HEK293 (cell line): ENCODE measurements around the gene CMBL.
A peak's percentile ranks its signal among the peaks of the same experiment; 100 is the strongest.

Experiments used
- CTCF ChIA-PET: fragments of 350-600 bp; formaldehyde crosslinking; extraction: SDS; loops from one replicate; lab custom pipeline; 2021; ENCODE audit warnings: antibody characterized with exemption; lab: Yijun Ruan, JAX
- POLR2A ChIA-PET: fragments of 300-600 bp; formaldehyde crosslinking; extraction: SDS; loops from one replicate; lab custom pipeline; 2020; ENCODE audit warnings: antibody characterized with exemption, inconsistent platforms; lab: Yijun Ruan, JAX
- H3K27ac ChIP-seq: fragments of 200-500 bp; sonication (Bioruptor generic); 2 replicates; pipeline ENCODE4 v1.5.1; 2014; ENCODE audit warnings: low read depth, low read length, control low read depth, inconsistent platforms; ENCODE audit errors: extremely low read depth
- H3K36me3 ChIP-seq, 2 experiments: fragments of 200-500 bp in 1 of 2; sonication (Bioruptor generic) in 1 of 2; 1 replicate in 1 of 2; 2 replicates in 1 of 2; pipeline ENCODE4 v1.5.1; 2014 to 2017; ENCODE audit warnings: inconsistent platforms in 2 of 2, low read length in 2 of 2; ENCODE audit not compliant: control insufficient read depth in 2 of 2, insufficient read depth in 1 of 2
- H3K4me1 ChIP-seq: fragments of 200-500 bp; sonication (Bioruptor generic); 2 replicates; pipeline ENCODE4 v1.5.1; 2014; ENCODE audit warnings: mild to moderate bottlenecking, low read length, inconsistent platforms; ENCODE audit not compliant: control insufficient read depth, insufficient read depth
- H3K4me3 ChIP-seq: 2 replicates; pipeline ENCODE4 v1.5.1; 2011; ENCODE audit warnings: low read depth, mild to moderate bottlenecking, control low read depth, low read length, moderate library complexity
- H3K9me3 ChIP-seq: fragments of 200-500 bp; sonication (Bioruptor generic); 2 replicates; pipeline ENCODE4 v1.5.1; 2014; ENCODE audit warnings: low read depth, low read length, inconsistent platforms; ENCODE audit not compliant: control insufficient read depth, insufficient read depth
- EGR2 ChIP-seq: fragments of 450-650 bp; formaldehyde crosslinking; IDR thresholded peaks from 2 replicates; pipeline ENCODE4 v1.5.1; 2016; ENCODE audit warnings: low read depth, missing biosample characterization, missing genetic modification characterization
- GFI1B ChIP-seq: fragments of 450-650 bp; formaldehyde crosslinking; IDR thresholded peaks from 2 replicates; pipeline ENCODE4 v1.5.1; 2016; ENCODE audit warnings: missing biosample characterization, missing genetic modification characterization
- KLF17 ChIP-seq: fragments of 450-650 bp; formaldehyde crosslinking; IDR thresholded peaks from 2 replicates; pipeline ENCODE4 v1.5.1; 2016; ENCODE audit warnings: missing biosample characterization, missing genetic modification characterization
- SCRT1 ChIP-seq: fragments of 450-650 bp; formaldehyde crosslinking; IDR thresholded peaks from 2 replicates; pipeline ENCODE4 v1.5.1; 2016; ENCODE audit warnings: missing biosample characterization, missing genetic modification characterization, borderline replicate concordance
- YY2 ChIP-seq: fragments of 450-650 bp; formaldehyde crosslinking; IDR thresholded peaks from 2 replicates; pipeline ENCODE4 v1.5.1; 2016; ENCODE audit warnings: missing biosample characterization, missing genetic modification characterization
- ZFHX2 ChIP-seq: fragments of 450-650 bp; formaldehyde crosslinking; conservative IDR thresholded peaks from 2 replicates; pipeline ENCODE4 v1.5.1; 2016; ENCODE audit warnings: missing biosample characterization, missing genetic modification characterization
- ZNF175 ChIP-seq: fragments of 450-650 bp; formaldehyde crosslinking; IDR thresholded peaks from 2 replicates; pipeline ENCODE4 v1.5.1; 2016; ENCODE audit warnings: missing biosample characterization, missing genetic modification characterization
- ZNF266 ChIP-seq: fragments of 450-650 bp; formaldehyde crosslinking; IDR thresholded peaks from 2 replicates; pipeline ENCODE4 v1.5.1; 2016; ENCODE audit warnings: missing biosample characterization, missing genetic modification characterization, low read depth
- ZNF311 ChIP-seq: fragments of 450-650 bp; formaldehyde crosslinking; IDR thresholded peaks from 2 replicates; pipeline ENCODE4 v1.5.1; 2017; ENCODE audit warnings: missing biosample characterization, missing genetic modification characterization, borderline replicate concordance
- ZNF335 ChIP-seq: fragments of 450-650 bp; formaldehyde crosslinking; conservative IDR thresholded peaks from 2 replicates; pipeline ENCODE4 v1.5.1; 2016; ENCODE audit warnings: missing biosample characterization, missing genetic modification characterization
- ZNF530 ChIP-seq: fragments of 450-650 bp; formaldehyde crosslinking; IDR thresholded peaks from 2 replicates; pipeline ENCODE4 v1.5.1; 2016; ENCODE audit warnings: low read depth, missing biosample characterization, missing genetic modification characterization
- ZNF585B ChIP-seq: fragments of 450-650 bp; formaldehyde crosslinking; IDR thresholded peaks from 2 replicates; pipeline ENCODE4 v1.5.1; 2016; ENCODE audit warnings: missing biosample characterization, missing genetic modification characterization
- ZNF707 ChIP-seq: fragments of 450-650 bp; formaldehyde crosslinking; IDR thresholded peaks from 2 replicates; pipeline ENCODE4 v1.5.1; 2016; ENCODE audit warnings: missing biosample characterization, missing genetic modification characterization
- ZNF768 ChIP-seq: fragments of 450-650 bp; formaldehyde crosslinking; IDR thresholded peaks from 2 replicates; pipeline ENCODE4 v1.5.1; 2018; ENCODE audit warnings: missing biosample characterization, mild to moderate bottlenecking, missing genetic modification characterization
- TF ChIP-seq, protein P1 (sequence below): fragments of 450-650 bp; formaldehyde crosslinking; IDR thresholded peaks from 2 replicates; pipeline ENCODE4 v1.5.1; 2016; ENCODE audit warnings: missing biosample characterization, missing genetic modification characterization
- TF ChIP-seq, protein P2 (sequence below): fragments of 450-650 bp; formaldehyde crosslinking; IDR thresholded peaks from 2 replicates; pipeline ENCODE4 v1.5.1; 2016; ENCODE audit warnings: missing biosample characterization, missing genetic modification characterization

The CMBL gene

GRCh38 chr5:10331341-10331796 lies 23.7 kb upstream of the CMBL start (continued):
- TF ChIP-seq, protein P1, sequence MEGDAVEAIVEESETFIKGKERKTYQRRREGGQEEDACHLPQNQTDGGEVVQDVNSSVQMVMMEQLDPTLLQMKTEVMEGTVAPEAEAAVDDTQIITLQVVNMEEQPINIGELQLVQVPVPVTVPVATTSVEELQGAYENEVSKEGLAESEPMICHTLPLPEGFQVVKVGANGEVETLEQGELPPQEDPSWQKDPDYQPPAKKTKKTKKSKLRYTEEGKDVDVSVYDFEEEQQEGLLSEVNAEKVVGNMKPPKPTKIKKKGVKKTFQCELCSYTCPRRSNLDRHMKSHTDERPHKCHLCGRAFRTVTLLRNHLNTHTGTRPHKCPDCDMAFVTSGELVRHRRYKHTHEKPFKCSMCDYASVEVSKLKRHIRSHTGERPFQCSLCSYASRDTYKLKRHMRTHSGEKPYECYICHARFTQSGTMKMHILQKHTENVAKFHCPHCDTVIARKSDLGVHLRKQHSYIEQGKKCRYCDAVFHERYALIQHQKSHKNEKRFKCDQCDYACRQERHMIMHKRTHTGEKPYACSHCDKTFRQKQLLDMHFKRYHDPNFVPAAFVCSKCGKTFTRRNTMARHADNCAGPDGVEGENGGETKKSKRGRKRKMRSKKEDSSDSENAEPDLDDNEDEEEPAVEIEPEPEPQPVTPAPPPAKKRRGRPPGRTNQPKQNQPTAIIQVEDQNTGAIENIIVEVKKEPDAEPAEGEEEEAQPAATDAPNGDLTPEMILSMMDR (tag by site-specific recombination) = no peak
- no peak for TF ChIP-seq YY2 (tag by site-specific recombination)
- no peak; the same call in 1 of the 2 replicates for TF ChIP-seq EGR2
- peak; percentile 57 for TF ChIP-seq ZFHX2 (tag by site-specific recombination)
- TF ChIP-seq ZNF335 (tag by site-specific recombination) = no peak
- TF ChIP-seq ZNF768 (tag by site-specific recombination) = no peak
- TF ChIP-seq ZNF311 (tag by site-specific recombination) = no peak
- TF ChIP-seq, protein P2, sequence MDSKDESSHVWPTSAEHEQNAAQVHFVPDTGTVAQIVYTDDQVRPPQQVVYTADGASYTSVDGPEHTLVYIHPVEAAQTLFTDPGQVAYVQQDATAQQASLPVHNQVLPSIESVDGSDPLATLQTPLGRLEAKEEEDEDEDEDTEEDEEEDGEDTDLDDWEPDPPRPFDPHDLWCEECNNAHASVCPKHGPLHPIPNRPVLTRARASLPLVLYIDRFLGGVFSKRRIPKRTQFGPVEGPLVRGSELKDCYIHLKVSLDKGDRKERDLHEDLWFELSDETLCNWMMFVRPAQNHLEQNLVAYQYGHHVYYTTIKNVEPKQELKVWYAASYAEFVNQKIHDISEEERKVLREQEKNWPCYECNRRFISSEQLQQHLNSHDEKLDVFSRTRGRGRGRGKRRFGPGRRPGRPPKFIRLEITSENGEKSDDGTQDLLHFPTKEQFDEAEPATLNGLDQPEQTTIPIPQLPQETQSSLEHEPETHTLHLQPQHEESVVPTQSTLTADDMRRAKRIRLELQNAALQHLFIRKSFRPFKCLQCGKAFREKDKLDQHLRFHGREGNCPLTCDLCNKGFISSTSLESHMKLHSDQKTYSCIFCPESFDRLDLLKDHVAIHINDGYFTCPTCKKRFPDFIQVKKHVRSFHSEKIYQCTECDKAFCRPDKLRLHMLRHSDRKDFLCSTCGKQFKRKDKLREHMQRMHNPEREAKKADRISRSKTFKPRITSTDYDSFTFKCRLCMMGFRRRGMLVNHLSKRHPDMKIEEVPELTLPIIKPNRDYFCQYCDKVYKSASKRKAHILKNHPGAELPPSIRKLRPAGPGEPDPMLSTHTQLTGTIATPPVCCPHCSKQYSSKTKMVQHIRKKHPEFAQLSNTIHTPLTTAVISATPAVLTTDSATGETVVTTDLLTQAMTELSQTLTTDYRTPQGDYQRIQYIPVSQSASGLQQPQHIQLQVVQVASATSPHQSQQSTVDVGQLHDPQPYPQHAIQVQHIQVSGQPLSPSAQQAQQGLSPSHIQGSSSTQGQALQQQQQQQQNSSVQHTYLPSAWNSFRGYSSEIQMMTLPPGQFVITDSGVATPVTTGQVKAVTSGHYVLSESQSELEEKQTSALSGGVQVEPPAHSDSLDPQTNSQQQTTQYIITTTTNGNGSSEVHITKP = no peak
- TF ChIP-seq, all 188 proteins: peak for 4

- TF ChIP-seq ZNF707 (no peak), ZNF266 (no peak), ZNF175 (0 out of 2 replicates have a peak, but pooled peaks have one; percentile 2)
- Histone ChIP-seq H3K27ac (no peak overlapping the region), H3K4me1 (peaks cover 6% of the 10 kb centered on the region; the same call in 1 of the 2 replicates), H3K4me3 (no peak overlapping the region), H3K36me3 (no peaks in the 10 kb centered on the region), H3K9me3 (no peaks in the 10 kb centered on the region)
- ChIA-PET POLR2A (interaction anchor here (2.0 kb wide), 1 partner anchor 22 kb away, joined by 7 read pairs; the partner anchor contains the start of gene MARCHF6), CTCF (interaction anchor here (0.5 to 2.1 kb wide), 6 partner anchors 18 to 285 kb away, joined by 3 to 7 read pairs (median 4); no protein-coding TSS in a partner anchor)
These were observed 23.0 kb upstream of the CMBL start for GRCh38 chr5:10330511-10331230.

DNA sequence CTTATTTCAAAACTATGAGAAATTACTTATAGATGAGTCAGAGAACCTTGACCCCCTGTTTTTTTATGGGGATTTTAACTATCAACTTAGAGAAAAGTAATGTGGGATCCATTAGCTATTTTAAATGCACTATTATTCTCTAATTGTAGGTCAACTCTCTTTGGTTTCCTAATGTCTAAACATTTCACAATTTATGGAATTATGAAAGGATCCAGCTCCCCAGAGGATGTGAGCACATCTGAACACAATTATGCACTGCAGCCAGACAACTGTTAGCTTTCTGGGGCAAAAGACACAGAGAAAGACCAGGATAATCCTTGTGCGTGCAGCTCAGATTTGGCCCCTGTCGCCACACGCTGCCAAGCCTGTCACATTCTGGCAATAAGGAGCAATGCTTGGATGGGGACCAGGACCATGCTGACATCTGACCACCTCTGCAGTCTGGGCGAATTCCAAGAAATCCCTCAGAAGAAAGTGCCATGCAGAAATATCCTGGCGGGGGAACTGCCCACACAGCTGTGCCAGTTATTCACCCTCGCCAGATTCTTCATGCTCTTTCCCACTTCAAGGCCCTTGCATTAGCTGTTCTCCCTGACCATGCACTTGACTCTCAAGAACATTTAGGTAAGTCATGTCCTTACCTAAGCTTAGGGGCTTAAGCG lies 22.2 kb upstream of the CMBL start:
- CTCF ChIA-PET = interaction anchor here (0.5 to 2.1 kb wide), 7 partner anchors 11 to 286 kb away, joined by 3 to 7 read pairs (median 4); no protein-coding TSS in a partner anchor

More for the DNA sequence above, 22.2 kb upstream of the CMBL start:
- Histone ChIP-seq H3K4me1 (peaks cover 6% of the 10 kb centered on the region; the same call in 1 of the 2 replicates), H3K27ac (no peak overlapping the region), H3K4me3 (no peak overlapping the region), H3K36me3 (no peaks in the 10 kb centered on the region), H3K9me3 (no peaks in the 10 kb centered on the region)
- POLR2A ChIA-PET = interaction anchor here (2.0 kb wide), 1 partner anchor 23 kb away, joined by 7 read pairs; the partner anchor contains the start of gene MARCHF6
- no peak for TF ChIP-seq SCRT1 (tag by site-specific recombination)
- no peak for TF ChIP-seq KLF17 (tag by site-specific recombination)
- no peak for TF ChIP-seq ZNF530 (tag by site-specific recombination)
- no peak for TF ChIP-seq ZNF585B (tag by site-specific recombination)
- no peak for TF ChIP-seq GFI1B
